SK-N-SH (cell line): Measurements from ENCODE around the gene SLC6A9. TPM values are rescaled to one million over a fixed set of nuclear protein-coding genes. Genes with fewer than 3 reads are reported as not detected.

ENCODE experiments used
- CTCF ChIA-PET: fragments of 300-600, 350-600 bp; formaldehyde crosslinking; extraction: SDS; loops from one replicate; lab custom pipeline; 2021; lab: Yijun Ruan, JAX
- POLR2A ChIA-PET: fragments of 350-600 bp; sonication (Branson Sonifier 250); formaldehyde crosslinking; extraction: SDS; loops from one replicate; lab custom pipeline; 2020; ENCODE audit warnings: antibody characterized with exemption, inconsistent platforms; lab: Yijun Ruan, JAX
- DNase-seq: peaks from one replicate; pipeline ENCODE4 v3.0.0; 2012
- H2AFZ ChIP-seq: fragments of 200-600 bp; sonication (generic); 2 replicates; pipeline ENCODE4 v1.8.1; 2016; ENCODE audit warnings: antibody characterized with exemption, mild to moderate bottlenecking, low read depth
- H3F3A ChIP-seq: fragments of 200-600 bp; sonication (generic); replicated peaks from 2 replicates; pipeline ENCODE3; 2016; ENCODE audit warnings: antibody characterized with exemption, mild to moderate bottlenecking; ENCODE audit not compliant: insufficient read depth
- H3K27ac ChIP-seq, 2 experiments: fragments of 200-500 bp in 1 of 2; fragments of 200-600 bp in 1 of 2; sonication (Bioruptor generic) in 1 of 2; sonication (generic), shearing (Covaris generic) in 1 of 2; 2 replicates each; pipeline versions ENCODE4 v1.5.1 to v1.6.1; 2014 to 2016; ENCODE audit warnings: low read depth in 2 of 2, inconsistent platforms in 1 of 2, low read length in 1 of 2, mild to moderate bottlenecking in 1 of 2, mixed read lengths in 1 of 2
- H3K27me3 ChIP-seq: fragments of 200-600 bp; sonication (generic), shearing (Covaris generic); 2 replicates; pipeline ENCODE4 v1.6.1; 2016; ENCODE audit warnings: mixed run types; ENCODE audit not compliant: insufficient read depth
- H3K36me3 ChIP-seq, 2 experiments: fragments of 200-500 bp in 1 of 2; fragments of 200-600 bp in 1 of 2; sonication (Bioruptor generic) in 1 of 2; sonication (generic) in 1 of 2; replicated peaks in 1 of 2; 2 replicates each; pipeline versions ENCODE3 to v1.5.1; 2014 to 2016; ENCODE audit warnings: low read length in 1 of 2, mild to moderate bottlenecking in 1 of 2; ENCODE audit not compliant: insufficient read depth in 2 of 2, control insufficient read depth in 1 of 2
- H3K4me1 ChIP-seq, 2 experiments: fragments of 200-500 bp in 1 of 2; fragments of 200-600 bp in 1 of 2; sonication (Bioruptor generic) in 1 of 2; sonication (generic), shearing (Covaris generic) in 1 of 2; 2 replicates each; pipeline versions ENCODE4 v1.5.1 to v1.6.1; 2014 to 2016; ENCODE audit warnings: low read depth in 1 of 2, low read length in 1 of 2, mixed run types in 1 of 2; ENCODE audit not compliant: insufficient read depth in 2 of 2, control insufficient read depth in 1 of 2
- H3K4me2 ChIP-seq: fragments of 200-600 bp; sonication (generic), shearing (Covaris generic); 2 replicates; pipeline ENCODE4 v1.6.1; 2017; ENCODE audit warnings: mixed run types
- H3K4me3 ChIP-seq, 2 experiments: fragments of 200-500 bp in 1 of 2; fragments of 200-600 bp in 1 of 2; sonication (Bioruptor generic) in 1 of 2; sonication (generic), shearing (Covaris generic) in 1 of 2; 2 replicates each; pipeline versions ENCODE4 v1.5.1 to v1.8.1; 2014 to 2016; ENCODE audit warnings: low read depth in 2 of 2, inconsistent platforms in 1 of 2, low read length in 1 of 2, mild to moderate bottlenecking in 1 of 2, mixed read lengths in 1 of 2, moderate library complexity in 1 of 2
- H3K79me2 ChIP-seq: fragments of 200-600 bp; sonication (generic); 2 replicates; pipeline ENCODE4 v1.8.1; 2017; ENCODE audit warnings: mild to moderate bottlenecking; ENCODE audit not compliant: insufficient read depth
- H3K9ac ChIP-seq: fragments of 200-600 bp; sonication (generic); 2 replicates; pipeline ENCODE4 v1.6.1; 2017; ENCODE audit warnings: mixed run types
- H3K9me2 ChIP-seq: fragments of 200-600 bp; sonication (generic); 2 replicates; pipeline ENCODE4 v1.6.1; 2017; ENCODE audit warnings: mixed run types
- H3K9me3 ChIP-seq: fragments of 200-600 bp; sonication (generic); 2 replicates; pipeline ENCODE4 v1.6.1; 2017; ENCODE audit warnings: mixed run types, mild to moderate bottlenecking, moderate library complexity
- H4K20me1 ChIP-seq: fragments of 200-600 bp; sonication (generic); 2 replicates; pipeline ENCODE4 v1.6.1; 2017; ENCODE audit warnings: mild to moderate bottlenecking, mixed run types; ENCODE audit not compliant: insufficient read depth
- CHD2 ChIP-seq: fragments of 150-350 bp; IDR thresholded peaks from 2 replicates; pipeline ENCODE4 v1.6.1; 2018; ENCODE audit warnings: low read length; ENCODE audit not compliant: partially characterized antibody
- CTCF ChIP-seq: fragments of 200-600 bp; sonication (generic); IDR thresholded peaks from 2 replicates; pipeline ENCODE4 v1.6.1; 2017; ENCODE audit warnings: antibody characterized with exemption, mild to moderate bottlenecking, moderate library complexity
- ELF1 ChIP-seq: IDR thresholded peaks from 2 replicates; pipeline ENCODE4 v1.4.0; 2012
- EZH2phosphoT487 ChIP-seq: fragments of 200-600 bp; sonication (generic); IDR thresholded peaks from 2 replicates; pipeline ENCODE4 v1.6.1; 2017; ENCODE audit warnings: low read depth, mixed run types, mild to moderate bottlenecking, antibody characterized with exemption, moderate library complexity, borderline replicate concordance
- FOSL2 ChIP-seq: IDR thresholded peaks from 2 replicates; pipeline ENCODE4 v1.4.0; 2012; ENCODE audit warnings: low read depth, mild to moderate bottlenecking, moderate library complexity, borderline replicate concordance
- FOXJ3 ChIP-seq: sonication (generic); formaldehyde crosslinking; IDR thresholded peaks from 2 replicates; pipeline ENCODE4 v1.5.1; 2020; ENCODE audit warnings: mild to moderate bottlenecking, missing genetic modification reagents
- FOXM1 ChIP-seq: IDR thresholded peaks from 2 replicates; pipeline ENCODE4 v1.4.0; 2012; ENCODE audit warnings: low read depth, mild to moderate bottlenecking
- GATA2 ChIP-seq: sonication (generic); formaldehyde crosslinking; IDR thresholded peaks from 2 replicates; pipeline ENCODE4 v1.5.0; 2020; ENCODE audit warnings: mild to moderate bottlenecking, missing genetic modification reagents
- IRF3 ChIP-seq: fragments of 150-350 bp; IDR thresholded peaks from 2 replicates; pipeline ENCODE4 v1.6.1; 2016; ENCODE audit warnings: mild to moderate bottlenecking, low read depth, low read length
- JUND ChIP-seq: IDR thresholded peaks from 2 replicates; pipeline ENCODE4 v1.4.0; 2012
- MAX ChIP-seq: IDR thresholded peaks from 2 replicates; pipeline ENCODE4 v1.4.0; 2012; ENCODE audit warnings: low read depth
- MXI1 ChIP-seq: IDR thresholded peaks from 2 replicates; pipeline ENCODE4 v1.6.1; 2012; ENCODE audit warnings: mild to moderate bottlenecking, low read depth, low read length, improper control_type of control experiment
- PBX3 ChIP-seq: IDR thresholded peaks from 2 replicates; pipeline ENCODE4; 2012
- POLR2AphosphoS5 ChIP-seq: IDR thresholded peaks from 2 replicates; pipeline ENCODE4 v1.6.1; 2012; ENCODE audit warnings: low read depth, low read length
- RCOR1 ChIP-seq: fragments of 150-350 bp; IDR thresholded peaks from 2 replicates; pipeline ENCODE4 v1.6.1; 2017; ENCODE audit warnings: antibody characterized with exemption, low read length
- RFX5 ChIP-seq: IDR thresholded peaks from 2 replicates; pipeline ENCODE4 v1.6.1; 2012; ENCODE audit warnings: mild to moderate bottlenecking, improper control_type of control experiment, low read length
- RXRA ChIP-seq: IDR thresholded peaks from 2 replicates; pipeline ENCODE4 v1.4.0; 2012; ENCODE audit warnings: low read depth, mild to moderate bottlenecking, borderline replicate concordance
- SIN3A ChIP-seq: IDR thresholded peaks from 2 replicates; pipeline ENCODE4 v1.6.1; 2012; ENCODE audit warnings: low read depth, mild to moderate bottlenecking, low read length, moderate library complexity, borderline replicate concordance
- TAF1 ChIP-seq: IDR thresholded peaks from 2 replicates; pipeline ENCODE4 v1.6.1; 2012; ENCODE audit warnings: low read depth, mild to moderate bottlenecking, low read length, moderate library complexity, borderline replicate concordance
- TCF12 ChIP-seq: IDR thresholded peaks from 2 replicates; pipeline ENCODE4 v1.4.0; 2012
- USF1 ChIP-seq: IDR thresholded peaks from 2 replicates; pipeline ENCODE4 v1.4.0; 2012; ENCODE audit warnings: low read depth, borderline replicate concordance
- USF2 ChIP-seq: fragments of 150-350 bp; IDR thresholded peaks from 2 replicates; pipeline ENCODE4 v1.6.1; 2017; ENCODE audit warnings: antibody characterized with exemption, low read length, low read depth, borderline replicate concordance
- WGBS: methylation state at CpG from one replicate; pipeline ENCODE4 v1.1.6; 2017; ENCODE audit warnings: low lambda C conversion rate; 5-methylcytosine and 5-hydroxymethylcytosine counted together
- polyA plus RNA-seq, 3 experiments: library from polyadenylated mRNA; depleted of rRNA; stranded (reverse); fragments of >200 nt; gene quantifications; 2 replicates each; pipeline ENCODE4 v1.2.3, GENCODE V29; 2012

The SLC6A9 gene
- polyA plus RNA-seq, 1 of the 3 experiments (the other 2 are of a cell fraction) = 3.9 TPM

- TF ChIP-seq PBX3 (no peak), POLR2AphosphoS5 (no peak), JUND (no peak), ELF1 (no peak), TAF1 (no peak), FOXJ3 (CRISPR knock-in tag) (no peak), MAX (no peak), GATA2 (CRISPR knock-in tag) (no peak), CHD2 (no peak), USF1 (no peak), USF2 (no peak), RXRA (no peak), FOXM1 (no peak), RFX5 (no peak), RCOR1 (no peak), FOSL2 (no peak), MXI1 (no peak)
- TF ChIP-seq, all 33 proteins: peak for 3
Measured at GRCh38 chr1:44030605-44031251, 534 bp downstream of the SLC6A9 start (continued).

- Histone ChIP-seq H3K36me3 (no peaks in the 10 kb centered on the region), H2AFZ (peak overlapping the region; percentile 94), H3K9me3 (no peaks in the 10 kb centered on the region), H3K79me2 (no peaks in the 10 kb centered on the region), H3K4me2 (peak overlapping the region; percentile 99), H3K27ac (peak overlapping the region; percentile 74 to 87), H3K4me1 (peaks cover 11 to 25% of the 10 kb centered on the region in 2 experiments; a peak in 2 of 4 replicates), H3F3A (peaks cover 3% of the 10 kb centered on the region), H3K9me2 (no peaks in the 10 kb centered on the region), H3K9ac (peak overlapping the region; percentile 85), H4K20me1 (no peaks in the 10 kb centered on the region), H3K4me3 (peak overlapping the region; percentile 82 to 93), H3K27me3 (no peaks in the 10 kb centered on the region)
- POLR2A ChIA-PET = interaction anchor here (0.6 to 1.0 kb wide), 3 partner anchors 18 to 84 kb away, joined by 3 to 4 read pairs (median 3); no protein-coding TSS in a partner anchor
- CTCF ChIA-PET = interaction anchor here (0.8 to 25.6 kb wide), 9 partner anchors 10 to 267 kb away, joined by 3 to 598 read pairs (median 8); partner anchors contain the start of gene CCDC24
- WGBS = 5% methylated on average over 14 of the region's 75 CpGs
- DNase-seq = peak; percentile 88
- TF ChIP-seq ELF1 (peak; percentile 43; the same call in 1 of the 2 replicates), SIN3A (peak; percentile 80; the same call in 1 of the 2 replicates), TAF1 (no peak), POLR2AphosphoS5 (peak; percentile 26), TCF12 (peak; percentile 14; the same call in 1 of the 2 replicates), CTCF (no peak), MAX (peak; percentile 95), EZH2phosphoT487 (no peak), FOXJ3 (CRISPR knock-in tag) (no peak), JUND (no peak), IRF3 (no peak), FOSL2 (no peak)
Measured at GRCh38 chr1:44029911-44030604, 1.2 kb downstream of the SLC6A9 start.
